Loucy (cell line): Measurements from ENCODE around the gene NR2F1-AS1.

Source experiments
- H2AFZ ChIP-seq: fragments of 200-600 bp; sonication (generic); 2 replicates; pipeline ENCODE4 v1.6.0; 2016; ENCODE audit warnings: antibody characterized with exemption, mild to moderate bottlenecking, low read length, moderate library complexity
- H3F3A ChIP-seq: fragments of 200-600 bp; 2 replicates; pipeline ENCODE4 v1.6.0; 2016; ENCODE audit warnings: antibody characterized with exemption, low read depth, mild to moderate bottlenecking
- H3K27me3 ChIP-seq: fragments of 200-600 bp; sonication (generic); 2 replicates; pipeline ENCODE4 v1.6.1; 2014; ENCODE audit warnings: low read length, mild to moderate bottlenecking; ENCODE audit not compliant: insufficient read depth, poor library complexity, severe bottlenecking
- H3K36me3 ChIP-seq: fragments of 200-600 bp; sonication (generic); 2 replicates; pipeline ENCODE4 v1.6.1; 2016; ENCODE audit warnings: low read length; ENCODE audit not compliant: insufficient read depth
- H3K4me1 ChIP-seq: fragments of 200-600 bp; sonication (generic); 2 replicates; pipeline ENCODE4 v1.5.1; 2014; ENCODE audit warnings: low read length, mild to moderate bottlenecking; ENCODE audit not compliant: insufficient read depth, poor library complexity, severe bottlenecking
- H3K4me2 ChIP-seq: fragments of 200-600 bp; sonication (generic); 2 replicates; pipeline ENCODE4 v1.6.0; 2014; ENCODE audit warnings: antibody characterized with exemption, low read length, low read depth, mild to moderate bottlenecking; ENCODE audit not compliant: poor library complexity, severe bottlenecking
- H3K4me3 ChIP-seq: fragments of 200-600 bp; sonication (generic); 2 replicates; pipeline ENCODE4 v1.5.1; 2014; ENCODE audit warnings: low read length, mild to moderate bottlenecking, mixed read lengths; ENCODE audit not compliant: poor library complexity, severe bottlenecking
- H3K79me2 ChIP-seq: fragments of 200-600 bp; sonication (generic); 2 replicates; pipeline ENCODE4 v1.6.1; 2014; ENCODE audit warnings: low read length; ENCODE audit not compliant: insufficient read depth
- H3K9ac ChIP-seq: fragments of 200-600 bp; sonication (generic); 2 replicates; pipeline ENCODE4 v1.6.0; 2014; ENCODE audit warnings: mild to moderate bottlenecking, low read depth, low read length, moderate library complexity; ENCODE audit not compliant: poor library complexity, severe bottlenecking
- H3K9me2 ChIP-seq: fragments of 200-600 bp; sonication (generic); replicated peaks from 2 replicates; pipeline ENCODE4 v1.6.1; 2016; ENCODE audit warnings: low read depth, low read length, mixed read lengths
- H3K9me3 ChIP-seq: fragments of 200-600 bp; sonication (generic); 2 replicates; pipeline ENCODE4 v1.6.1; 2014; ENCODE audit warnings: mild to moderate bottlenecking, antibody characterized with exemption, low read length, low read depth; ENCODE audit not compliant: insufficient read depth
- H4K20me1 ChIP-seq: fragments of 200-600 bp; sonication (generic); 2 replicates; pipeline ENCODE4 v1.6.0; 2014; ENCODE audit warnings: antibody characterized with exemption, low read length, mild to moderate bottlenecking; ENCODE audit not compliant: insufficient read depth, poor library complexity, severe bottlenecking
- EZH2phosphoT487 ChIP-seq: fragments of 200-600 bp; IDR thresholded peaks from 2 replicates; pipeline ENCODE4 v1.6.1; 2018; ENCODE audit warnings: antibody characterized with exemption, mild to moderate bottlenecking, moderate library complexity, borderline replicate concordance
- TF ChIP-seq, protein P1 (sequence below): fragments of 200-600 bp; sonication (generic); conservative IDR thresholded peaks from 2 replicates; pipeline ENCODE4 v1.5.1; 2014; ENCODE audit warnings: mild to moderate bottlenecking, antibody characterized with exemption, low read length

NR2F1-AS1 gene

DNA sequence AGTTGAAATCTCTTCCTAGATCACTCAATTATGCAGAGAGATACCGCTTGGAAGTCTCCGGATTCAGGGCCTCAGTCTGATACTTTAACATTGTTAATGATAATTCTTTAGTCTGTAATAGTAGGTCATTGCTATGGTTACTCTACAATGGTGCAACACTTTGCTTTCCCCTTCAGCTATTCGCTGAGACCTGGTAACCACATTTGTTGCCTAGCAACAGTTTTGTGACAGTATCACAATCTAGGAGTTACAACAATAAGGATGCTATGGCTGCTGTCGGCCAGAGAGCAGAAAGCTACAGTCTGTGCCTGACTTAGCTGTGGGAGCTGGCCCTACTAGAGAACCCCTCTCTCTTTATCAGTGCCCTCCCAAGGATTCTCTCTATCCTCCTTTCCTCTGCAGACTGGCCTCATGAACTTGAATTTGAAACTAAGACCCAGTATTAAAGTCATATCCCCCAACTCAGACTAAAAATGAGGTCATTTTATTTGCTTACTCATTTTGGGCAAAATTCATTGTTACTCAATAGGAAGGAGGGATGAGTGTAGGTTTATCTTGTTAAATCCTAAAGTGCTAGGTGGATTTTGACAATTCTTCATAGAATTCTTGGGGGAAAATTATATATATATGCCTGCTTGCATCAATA is 41.3 kb upstream of the NR2F1-AS1 start:
- no peak overlapping the region for H3K4me3 ChIP-seq

DNA sequence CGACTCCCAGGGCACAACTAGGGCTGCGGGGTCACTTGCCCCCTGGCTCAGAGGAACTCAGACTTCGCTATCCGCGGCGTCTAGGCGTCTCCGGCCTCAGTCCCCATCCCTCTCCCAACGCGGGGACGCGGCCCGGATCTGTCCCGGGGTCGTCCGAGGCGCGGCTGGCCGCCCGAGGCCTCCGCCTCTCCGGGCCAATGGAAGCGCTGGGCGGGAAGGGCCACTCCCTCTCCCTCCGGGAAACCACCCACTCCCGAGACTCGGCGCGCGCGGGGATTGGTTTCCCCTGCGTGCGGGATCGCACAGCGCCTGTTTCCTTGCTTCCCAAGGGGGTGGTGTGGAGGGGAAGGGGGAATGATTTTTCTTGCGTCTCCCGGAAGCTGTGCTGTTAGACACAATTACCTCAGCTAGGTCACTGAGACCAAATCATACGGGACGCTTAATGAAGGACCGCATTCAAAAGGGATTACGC is 40.3 kb upstream of the NR2F1-AS1 start:
- Histone ChIP-seq H4K20me1 (no peaks in the 10 kb centered on the region), H3K4me3 (no peak overlapping the region), H3K4me2 (no peak overlapping the region), H3K4me1 (no peaks in the 10 kb centered on the region), H3F3A (no peaks in the 10 kb centered on the region), H3K9ac (no peak overlapping the region), H3K27me3 (no peaks in the 10 kb centered on the region), H3K79me2 (no peaks in the 10 kb centered on the region), H3K9me3 (no peaks in the 10 kb centered on the region), H2AFZ (no peak overlapping the region), H3K9me2 (no peaks in the 10 kb centered on the region), H3K36me3 (no peaks in the 10 kb centered on the region)
- TF ChIP-seq, protein P1, sequence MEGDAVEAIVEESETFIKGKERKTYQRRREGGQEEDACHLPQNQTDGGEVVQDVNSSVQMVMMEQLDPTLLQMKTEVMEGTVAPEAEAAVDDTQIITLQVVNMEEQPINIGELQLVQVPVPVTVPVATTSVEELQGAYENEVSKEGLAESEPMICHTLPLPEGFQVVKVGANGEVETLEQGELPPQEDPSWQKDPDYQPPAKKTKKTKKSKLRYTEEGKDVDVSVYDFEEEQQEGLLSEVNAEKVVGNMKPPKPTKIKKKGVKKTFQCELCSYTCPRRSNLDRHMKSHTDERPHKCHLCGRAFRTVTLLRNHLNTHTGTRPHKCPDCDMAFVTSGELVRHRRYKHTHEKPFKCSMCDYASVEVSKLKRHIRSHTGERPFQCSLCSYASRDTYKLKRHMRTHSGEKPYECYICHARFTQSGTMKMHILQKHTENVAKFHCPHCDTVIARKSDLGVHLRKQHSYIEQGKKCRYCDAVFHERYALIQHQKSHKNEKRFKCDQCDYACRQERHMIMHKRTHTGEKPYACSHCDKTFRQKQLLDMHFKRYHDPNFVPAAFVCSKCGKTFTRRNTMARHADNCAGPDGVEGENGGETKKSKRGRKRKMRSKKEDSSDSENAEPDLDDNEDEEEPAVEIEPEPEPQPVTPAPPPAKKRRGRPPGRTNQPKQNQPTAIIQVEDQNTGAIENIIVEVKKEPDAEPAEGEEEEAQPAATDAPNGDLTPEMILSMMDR: no peak
- no peak for TF ChIP-seq EZH2phosphoT487

More for the DNA sequence above, 41.3 kb upstream of the NR2F1-AS1 start:
- TF ChIP-seq, protein P1: no peak
- TF ChIP-seq EZH2phosphoT487: no peak
- Histone ChIP-seq H3K27me3 (no peaks in the 10 kb centered on the region), H3K9me3 (no peaks in the 10 kb centered on the region), H3K9me2 (no peaks in the 10 kb centered on the region), H2AFZ (no peak overlapping the region), H4K20me1 (no peaks in the 10 kb centered on the region), H3K9ac (no peak overlapping the region), H3K4me2 (no peak overlapping the region), H3K79me2 (no peaks in the 10 kb centered on the region), H3F3A (no peaks in the 10 kb centered on the region), H3K36me3 (no peaks in the 10 kb centered on the region), H3K4me1 (no peaks in the 10 kb centered on the region)

DNA sequence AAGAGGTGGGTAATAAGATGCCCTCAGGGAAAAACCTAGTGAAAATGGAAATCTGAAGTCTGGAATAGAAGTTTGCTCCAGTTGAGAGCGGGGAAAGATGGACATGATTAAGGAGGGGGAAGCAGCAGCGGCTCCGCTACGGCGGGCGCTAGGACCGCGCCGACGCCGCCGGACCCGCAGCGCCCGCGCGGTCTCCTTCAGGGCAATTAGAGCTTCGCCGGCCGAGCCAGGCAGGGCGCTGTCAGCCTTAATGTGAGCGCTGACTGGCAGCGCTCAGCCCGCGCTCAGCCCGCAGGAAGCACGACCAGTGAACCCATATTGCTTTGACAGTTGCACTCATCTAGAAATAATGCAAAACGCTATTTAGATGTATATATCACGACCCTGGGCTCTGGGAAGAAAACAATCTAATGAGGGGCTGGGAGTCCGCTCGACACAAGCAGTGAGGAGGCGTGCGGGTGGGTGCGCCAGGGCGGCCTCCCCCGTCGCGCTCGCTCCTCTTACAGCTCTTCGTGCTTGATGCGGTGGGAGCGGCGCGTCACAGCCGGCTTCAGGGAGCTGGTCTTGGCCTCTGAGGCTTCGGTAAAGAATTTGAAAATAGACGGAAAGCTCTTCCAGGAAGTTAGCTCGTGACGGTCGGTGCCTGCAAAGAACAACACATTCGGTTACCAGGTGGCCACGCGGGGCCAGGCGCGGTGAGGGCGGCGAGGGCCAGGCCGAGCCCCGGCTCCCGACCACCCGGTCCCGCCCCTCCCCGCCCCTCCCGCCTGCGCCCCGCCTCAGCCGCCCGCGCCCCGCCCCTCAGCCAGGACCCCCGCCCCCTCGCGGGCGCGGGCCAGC is 39.7 kb upstream of the NR2F1-AS1 start:
- Histone ChIP-seq H4K20me1 (no peaks in the 10 kb centered on the region), H3K9me3 (no peaks in the 10 kb centered on the region), H3K4me2 (no peak overlapping the region), H3K4me1 (no peaks in the 10 kb centered on the region), H3K4me3 (no peak overlapping the region), H3K9ac (no peak overlapping the region), H3K27me3 (no peaks in the 10 kb centered on the region), H2AFZ (no peak overlapping the region), H3K9me2 (no peaks in the 10 kb centered on the region), H3K79me2 (no peaks in the 10 kb centered on the region), H3K36me3 (no peaks in the 10 kb centered on the region), H3F3A (no peaks in the 10 kb centered on the region)
- TF ChIP-seq, protein P1: no peak
- TF ChIP-seq EZH2phosphoT487: no peak
